K562 (cell line): Measurements from ENCODE around the gene HOXB8. TPM values are rescaled to one million over a fixed set of nuclear protein-coding genes. Genes with fewer than 3 reads are reported as not detected.

Source experiments
- KDM5B ChIP-seq: fragments of 200-600 bp; sonication (generic); IDR thresholded peaks from 2 replicates; pipeline ENCODE4 v1.6.1; 2012; ENCODE audit warnings: low read depth, mild to moderate bottlenecking, moderate library complexity, low read length, control low read depth, inconsistent platforms; ENCODE audit not compliant: insufficient replicate concordance
- NR1H2 ChIP-seq: sonication (generic); formaldehyde crosslinking; IDR thresholded peaks from 2 replicates; pipeline ENCODE4 v1.4.0; 2020; ENCODE audit warnings: mild to moderate bottlenecking, missing genetic modification reagents
- ZBTB8A ChIP-seq: fragments of 450-650 bp; IDR thresholded peaks from 2 replicates; pipeline ENCODE4 v1.6.1; 2018; ENCODE audit warnings: mild to moderate bottlenecking, moderate library complexity; ENCODE audit not compliant: partially characterized antibody
- polyA plus RNA-seq, 8 experiments: library from polyadenylated mRNA; depleted of rRNA in 4 of 8; stranded (reverse) in 5 of 8; unstranded in 3 of 8; fragments of >200 nt; fragmentation: Nextera tagmentation in 2 of 8; fragmentation: Illumina TruSeq in 1 of 8; extraction: Ambion mirVana in 2 of 8; extraction: Trizol in 1 of 8; gene quantifications; 2 replicates each; pipeline versions ENCODE4 v1.2.1 to v1.2.3, GENCODE V29; 2011 to 2014; ENCODE audit warnings: inconsistent platforms in 1 of 8, missing spikeins in 1 of 8
- total RNA-seq, 7 experiments: library from RNA; depleted of rRNA in 6 of 7; stranded (reverse); fragments of >200 nt in 6 of 7; fragmentation: Illumina TruSeq in 2 of 7; extraction: Trizol in 2 of 7; gene quantifications; 2 replicates each; pipeline versions ENCODE4 v1.2.1 to v1.2.3, GENCODE V29; 2011 to 2021; ENCODE audit warnings: low replicate concordance in 1 of 7
- TF ChIP-seq, protein P1 (sequence below): fragments of 450-650 bp; IDR thresholded peaks from 2 replicates; pipeline ENCODE4 v1.6.1; 2018; ENCODE audit not compliant: partially characterized antibody
- TF ChIP-seq, protein P2 (sequence below): fragments of 250-450 bp; sonication (Bioruptor Pico); IDR thresholded peaks from 2 replicates; pipeline ENCODE4 v1.8.0; 2021; ENCODE audit warnings: moderate library complexity, mild to moderate bottlenecking, inconsistent platforms
- TF ChIP-seq, protein P3 (sequence below): fragments of 250-450 bp; sonication (Bioruptor Pico); IDR thresholded peaks from 2 replicates; pipeline ENCODE4 v1.8.0; 2021; ENCODE audit warnings: mild to moderate bottlenecking, moderate library complexity

HOXB8 gene
- total and polyA plus RNA-seq, 9 of the 15 experiments (the other 6 are each of a cell fraction or from before 2014, with no cell fraction given) = 0.52 to 23.8 (median 3.6) TPM

DNA sequence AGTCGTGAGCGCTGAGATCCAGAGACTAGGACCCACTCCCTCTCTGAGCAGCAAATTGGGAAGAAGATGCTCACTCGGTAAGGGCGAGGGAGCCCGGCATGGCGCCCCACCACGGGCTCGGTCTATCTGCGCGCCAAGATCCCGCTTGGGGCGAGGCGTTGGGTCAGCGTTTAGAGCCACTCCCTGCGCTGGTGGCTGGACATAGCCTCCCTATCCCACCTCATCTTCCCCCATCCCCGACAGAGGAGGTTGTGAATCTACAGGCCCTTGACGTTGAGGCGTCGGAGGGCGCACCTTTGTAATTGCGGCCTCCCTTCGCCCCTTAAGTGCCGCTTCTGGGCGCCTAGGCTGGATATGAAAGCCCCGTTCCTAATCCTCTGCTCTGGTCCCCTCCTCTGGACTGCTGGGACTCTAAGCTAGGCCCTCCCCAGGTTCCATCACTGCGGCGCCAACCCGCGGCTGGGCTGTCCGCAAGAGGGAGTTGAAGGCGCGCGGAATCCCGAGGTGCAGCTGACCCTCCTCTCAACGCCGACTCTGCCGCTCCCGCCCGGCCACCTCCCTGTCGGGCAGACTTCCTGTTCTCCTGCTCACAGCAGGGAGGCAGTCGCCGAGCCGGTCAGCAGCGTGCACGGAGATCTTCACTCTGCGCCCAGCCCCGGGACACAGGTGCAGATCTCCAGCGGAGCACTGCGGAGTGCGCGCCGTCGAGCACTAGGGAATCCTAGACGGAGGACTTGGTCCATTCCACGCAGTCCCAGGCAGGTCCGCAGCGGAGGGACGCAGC, 27.2 kb upstream of the HOXB8 start (continued):
- TF ChIP-seq, protein P1, sequence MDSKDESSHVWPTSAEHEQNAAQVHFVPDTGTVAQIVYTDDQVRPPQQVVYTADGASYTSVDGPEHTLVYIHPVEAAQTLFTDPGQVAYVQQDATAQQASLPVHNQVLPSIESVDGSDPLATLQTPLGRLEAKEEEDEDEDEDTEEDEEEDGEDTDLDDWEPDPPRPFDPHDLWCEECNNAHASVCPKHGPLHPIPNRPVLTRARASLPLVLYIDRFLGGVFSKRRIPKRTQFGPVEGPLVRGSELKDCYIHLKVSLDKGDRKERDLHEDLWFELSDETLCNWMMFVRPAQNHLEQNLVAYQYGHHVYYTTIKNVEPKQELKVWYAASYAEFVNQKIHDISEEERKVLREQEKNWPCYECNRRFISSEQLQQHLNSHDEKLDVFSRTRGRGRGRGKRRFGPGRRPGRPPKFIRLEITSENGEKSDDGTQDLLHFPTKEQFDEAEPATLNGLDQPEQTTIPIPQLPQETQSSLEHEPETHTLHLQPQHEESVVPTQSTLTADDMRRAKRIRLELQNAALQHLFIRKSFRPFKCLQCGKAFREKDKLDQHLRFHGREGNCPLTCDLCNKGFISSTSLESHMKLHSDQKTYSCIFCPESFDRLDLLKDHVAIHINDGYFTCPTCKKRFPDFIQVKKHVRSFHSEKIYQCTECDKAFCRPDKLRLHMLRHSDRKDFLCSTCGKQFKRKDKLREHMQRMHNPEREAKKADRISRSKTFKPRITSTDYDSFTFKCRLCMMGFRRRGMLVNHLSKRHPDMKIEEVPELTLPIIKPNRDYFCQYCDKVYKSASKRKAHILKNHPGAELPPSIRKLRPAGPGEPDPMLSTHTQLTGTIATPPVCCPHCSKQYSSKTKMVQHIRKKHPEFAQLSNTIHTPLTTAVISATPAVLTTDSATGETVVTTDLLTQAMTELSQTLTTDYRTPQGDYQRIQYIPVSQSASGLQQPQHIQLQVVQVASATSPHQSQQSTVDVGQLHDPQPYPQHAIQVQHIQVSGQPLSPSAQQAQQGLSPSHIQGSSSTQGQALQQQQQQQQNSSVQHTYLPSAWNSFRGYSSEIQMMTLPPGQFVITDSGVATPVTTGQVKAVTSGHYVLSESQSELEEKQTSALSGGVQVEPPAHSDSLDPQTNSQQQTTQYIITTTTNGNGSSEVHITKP = no peak
- TF ChIP-seq ZBTB8A (no peak), KDM5B (no peak), NR1H2 (no peak)
- TF ChIP-seq, protein P2, sequence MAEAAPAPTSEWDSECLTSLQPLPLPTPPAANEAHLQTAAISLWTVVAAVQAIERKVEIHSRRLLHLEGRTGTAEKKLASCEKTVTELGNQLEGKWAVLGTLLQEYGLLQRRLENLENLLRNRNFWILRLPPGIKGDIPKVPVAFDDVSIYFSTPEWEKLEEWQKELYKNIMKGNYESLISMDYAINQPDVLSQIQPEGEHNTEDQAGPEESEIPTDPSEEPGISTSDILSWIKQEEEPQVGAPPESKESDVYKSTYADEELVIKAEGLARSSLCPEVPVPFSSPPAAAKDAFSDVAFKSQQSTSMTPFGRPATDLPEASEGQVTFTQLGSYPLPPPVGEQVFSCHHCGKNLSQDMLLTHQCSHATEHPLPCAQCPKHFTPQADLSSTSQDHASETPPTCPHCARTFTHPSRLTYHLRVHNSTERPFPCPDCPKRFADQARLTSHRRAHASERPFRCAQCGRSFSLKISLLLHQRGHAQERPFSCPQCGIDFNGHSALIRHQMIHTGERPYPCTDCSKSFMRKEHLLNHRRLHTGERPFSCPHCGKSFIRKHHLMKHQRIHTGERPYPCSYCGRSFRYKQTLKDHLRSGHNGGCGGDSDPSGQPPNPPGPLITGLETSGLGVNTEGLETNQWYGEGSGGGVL (CRISPR knock-in tag) = no peak
- TF ChIP-seq, protein P3, sequence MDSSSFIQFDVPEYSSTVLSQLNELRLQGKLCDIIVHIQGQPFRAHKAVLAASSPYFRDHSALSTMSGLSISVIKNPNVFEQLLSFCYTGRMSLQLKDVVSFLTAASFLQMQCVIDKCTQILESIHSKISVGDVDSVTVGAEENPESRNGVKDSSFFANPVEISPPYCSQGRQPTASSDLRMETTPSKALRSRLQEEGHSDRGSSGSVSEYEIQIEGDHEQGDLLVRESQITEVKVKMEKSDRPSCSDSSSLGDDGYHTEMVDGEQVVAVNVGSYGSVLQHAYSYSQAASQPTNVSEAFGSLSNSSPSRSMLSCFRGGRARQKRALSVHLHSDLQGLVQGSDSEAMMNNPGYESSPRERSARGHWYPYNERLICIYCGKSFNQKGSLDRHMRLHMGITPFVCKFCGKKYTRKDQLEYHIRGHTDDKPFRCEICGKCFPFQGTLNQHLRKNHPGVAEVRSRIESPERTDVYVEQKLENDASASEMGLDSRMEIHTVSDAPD (CRISPR knock-in tag) = no peak
